Activated CD4-positive, alpha-beta memory T cell treated with anti-CD3 and anti-CD28 coated beads, Interleukin-2, amount 10 ng/mL, durations not matched to agents 7 days and 5 days (primary cell): ENCODE data around the gene PALMD. TPM values are rescaled to one million over a fixed set of nuclear protein-coding genes. Genes with fewer than 3 reads are reported as not detected.

Source experiments
- CTCF ChIA-PET: fragments of 350-600 bp; sonication (Branson Sonifier 250); formaldehyde crosslinking; loops from one replicate; lab custom pipeline; 2021; ENCODE audit warnings: antibody characterized with exemption, inconsistent platforms; lab: Charles Lee
- POLR2A ChIA-PET: fragments of 350-600 bp; sonication (Branson Sonifier 250); formaldehyde crosslinking; loops from one replicate; lab custom pipeline; 2021; ENCODE audit warnings: antibody characterized with exemption; lab: Charles Lee
- DNase-seq: peaks from one replicate; pipeline ENCODE4 v3.0.0-alpha.2; 2020
- H3K27ac Mint-ChIP-seq: one replicate; pipeline ENCODE4 v1.8.0; 2021; ENCODE audit warnings: mild to moderate bottlenecking, mixed read lengths
- H3K27me3 Mint-ChIP-seq: one replicate; pipeline ENCODE4 v1.8.0; 2021; ENCODE audit warnings: mixed read lengths
- H3K36me3 Mint-ChIP-seq: one replicate; pipeline ENCODE4 v1.8.0; 2021; ENCODE audit warnings: low read depth, mixed read lengths
- H3K4me1 Mint-ChIP-seq: one replicate; pipeline ENCODE4 v1.8.0; 2021; ENCODE audit warnings: mixed read lengths
- H3K4me3 Mint-ChIP-seq: one replicate; pipeline ENCODE4 v1.8.0; 2021; ENCODE audit warnings: mild to moderate bottlenecking, mixed read lengths
- H3K9me3 Mint-ChIP-seq: one replicate; pipeline ENCODE4 v1.8.0; 2021; ENCODE audit warnings: mixed read lengths
- total RNA-seq, 2 experiments: library from RNA; stranded (reverse); gene quantifications; one replicate each; pipeline ENCODE4 v1.2.3, GENCODE V29; 2021

The PALMD gene
- total RNA-seq, 2 experiments from 2014 or later: not detected

DNA sequence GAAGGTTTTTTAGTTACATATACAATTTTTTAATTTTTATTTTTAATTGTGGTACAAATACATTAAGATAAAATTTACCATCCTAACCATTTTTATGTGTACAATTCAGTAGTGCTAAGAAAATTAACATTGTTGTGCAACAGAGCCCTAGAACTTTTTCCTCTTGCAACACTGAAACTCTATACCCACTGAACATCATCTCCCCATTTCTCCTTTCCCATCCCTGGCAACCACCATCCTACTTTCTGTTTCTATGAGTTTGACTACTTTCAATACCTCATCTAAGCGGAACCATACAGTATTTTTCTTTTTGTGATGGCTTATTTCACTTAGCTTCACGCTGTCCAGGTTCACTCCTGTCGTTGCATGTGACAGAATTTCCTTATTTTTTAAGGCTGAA is 54.1 kb downstream of the PALMD start:
- Mint-ChIP-seq H3K4me1 (peaks cover 16% of the 10 kb centered on the region), H3K27me3 (peaks cover 47% of the 10 kb centered on the region), H3K27ac (no peak overlapping the region), H3K4me3 (no peak overlapping the region), H3K36me3 (peaks cover 4% of the 10 kb centered on the region), H3K9me3 (no peaks in the 10 kb centered on the region)
- CTCF ChIA-PET: no interaction called here
- POLR2A ChIA-PET: no interaction called here
- no peak for DNase-seq

DNA sequence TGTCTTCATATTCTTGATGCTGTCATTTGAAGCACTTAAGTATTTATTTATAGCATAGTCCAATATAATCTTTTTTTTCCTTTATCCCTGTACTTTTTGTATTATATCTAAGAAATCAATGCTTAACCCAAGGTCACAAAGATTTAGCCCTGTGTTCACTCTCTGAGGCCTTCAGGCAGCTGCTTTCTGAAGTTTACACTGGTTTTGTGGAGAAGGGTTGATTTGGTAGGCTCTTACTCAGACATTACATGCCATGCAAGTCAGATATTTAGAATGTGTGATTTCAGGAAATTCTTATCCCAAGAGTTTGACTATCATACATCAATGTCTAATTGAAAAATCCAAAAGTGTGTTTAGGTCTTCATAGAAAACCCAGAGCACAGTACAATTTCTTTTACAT is 56.3 kb downstream of the PALMD start:
- no peaks in the 10 kb centered on the region for H3K9me3 Mint-ChIP-seq
- ChIA-PET CTCF (no interaction called here), POLR2A (no interaction called here)

DNA sequence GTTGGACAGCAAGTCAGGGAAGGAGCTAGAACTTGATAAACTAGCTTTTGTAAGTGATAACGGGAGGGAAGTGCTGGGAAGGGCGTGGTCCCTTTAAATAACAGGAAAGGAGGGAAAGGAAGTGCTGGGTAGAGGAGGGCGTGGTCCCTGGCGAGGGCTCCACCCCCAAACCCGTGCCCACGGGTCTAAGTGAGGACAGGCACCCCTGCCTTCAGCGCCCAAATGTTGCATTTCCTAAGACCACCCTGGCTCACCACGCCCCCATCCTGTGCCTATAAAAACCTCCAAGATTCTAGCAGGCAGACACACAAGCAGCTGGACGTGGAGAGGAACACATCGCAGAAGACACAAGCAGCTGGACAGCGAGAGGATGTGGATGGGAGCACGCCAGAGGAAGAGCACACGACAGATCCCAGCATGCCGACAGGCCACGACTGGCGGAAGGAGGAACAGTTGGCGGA is 58.5 kb downstream of the PALMD start:
- no peak for DNase-seq
- H3K9me3 Mint-ChIP-seq: no peaks in the 10 kb centered on the region
- peaks cover 22% of the 10 kb centered on the region for H3K4me1 Mint-ChIP-seq
- H3K27ac Mint-ChIP-seq: peak overlapping the region; percentile 47
- peaks cover 4% of the 10 kb centered on the region for H3K36me3 Mint-ChIP-seq
- ChIA-PET POLR2A (no interaction called here), CTCF (interaction anchor here (1.1 to 3.6 kb wide), 5 partner anchors 13 to 911 kb away, joined by 3 to 18 read pairs (median 5); no protein-coding TSS in a partner anchor)
- peaks cover 19% of the 10 kb centered on the region for H3K27me3 Mint-ChIP-seq
- H3K4me3 Mint-ChIP-seq: peak overlapping the region; percentile 64

More for the DNA sequence above, 56.3 kb downstream of the PALMD start:
- Mint-ChIP-seq H3K4me3 (no peak overlapping the region), H3K27me3 (peaks cover 36% of the 10 kb centered on the region), H3K27ac (no peak overlapping the region), H3K36me3 (peaks cover 4% of the 10 kb centered on the region), H3K4me1 (peaks cover 22% of the 10 kb centered on the region)
- no peak for DNase-seq

DNA sequence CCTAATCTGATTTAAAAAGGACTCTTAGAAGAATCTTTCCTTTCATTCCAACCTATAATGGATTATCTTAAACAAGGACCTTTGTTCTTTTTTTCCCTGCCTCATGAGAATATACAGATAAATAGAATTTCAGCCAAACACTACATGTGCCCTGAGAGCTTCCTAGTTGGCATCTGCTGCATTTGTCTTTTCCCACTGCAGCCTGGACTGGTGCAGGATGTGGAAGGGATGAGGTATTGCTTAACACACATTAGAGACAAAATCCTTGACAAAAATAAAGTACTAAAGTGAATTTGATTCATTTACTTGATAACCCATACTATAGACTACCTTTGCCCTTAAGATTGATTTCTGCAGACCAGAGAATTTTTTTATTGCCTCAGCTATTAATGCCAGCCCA is 59.5 kb downstream of the PALMD start:
- CTCF ChIA-PET: interaction anchor here (0.7 to 3.6 kb wide), 7 partner anchors 14 to 1841 kb away, joined by 3 to 18 read pairs (median 3); no protein-coding TSS in a partner anchor
- H3K9me3 Mint-ChIP-seq: no peaks in the 10 kb centered on the region
- POLR2A ChIA-PET: no interaction called here
- DNase-seq: no peak
- no peak overlapping the region for H3K27ac Mint-ChIP-seq
- H3K4me1 Mint-ChIP-seq: peaks cover 22% of the 10 kb centered on the region
- peaks cover 4% of the 10 kb centered on the region for H3K36me3 Mint-ChIP-seq
- peaks cover 13% of the 10 kb centered on the region for H3K27me3 Mint-ChIP-seq
- no peak overlapping the region for H3K4me3 Mint-ChIP-seq

DNA sequence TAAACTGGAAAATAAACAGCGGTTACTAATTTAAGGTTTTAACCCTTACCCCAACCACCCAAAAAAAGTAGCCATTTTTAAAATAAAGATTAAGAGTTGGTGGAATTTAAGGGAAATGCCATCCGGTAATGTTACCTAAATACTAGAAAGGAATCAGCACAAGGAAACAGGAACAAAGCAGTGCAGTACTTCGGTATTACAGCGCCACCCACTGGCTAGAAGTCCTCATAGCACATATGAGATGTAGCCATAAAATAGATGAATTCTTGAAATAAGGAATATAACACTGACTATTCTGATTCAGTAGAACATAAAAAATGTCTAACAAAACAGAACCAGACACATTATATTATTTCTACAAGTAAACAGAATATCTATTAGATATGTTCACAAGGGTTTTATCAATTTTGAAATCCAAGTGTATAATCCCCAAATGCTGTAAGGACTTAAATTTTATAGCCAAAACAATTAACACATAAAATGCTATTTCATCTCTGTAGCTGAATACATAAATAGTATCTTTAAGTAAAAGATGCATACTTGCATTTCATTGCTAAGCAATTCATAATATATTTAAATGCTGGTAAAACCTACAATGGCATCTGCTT is 61.7 kb downstream of the PALMD start:
- H3K27ac Mint-ChIP-seq: no peak overlapping the region
- peak; percentile 71 for DNase-seq
- H3K27me3 Mint-ChIP-seq: no peaks in the 10 kb centered on the region
- ChIA-PET POLR2A (no interaction called here), CTCF (interaction anchor here (0.9 to 3.6 kb wide), 4 partner anchors 21 to 913 kb away, joined by 3 to 18 read pairs (median 4); no protein-coding TSS in a partner anchor)
- no peaks in the 10 kb centered on the region for H3K9me3 Mint-ChIP-seq
- H3K4me1 Mint-ChIP-seq: peaks cover 22% of the 10 kb centered on the region
- peaks cover 4% of the 10 kb centered on the region for H3K36me3 Mint-ChIP-seq
- no peak overlapping the region for H3K4me3 Mint-ChIP-seq

DNA sequence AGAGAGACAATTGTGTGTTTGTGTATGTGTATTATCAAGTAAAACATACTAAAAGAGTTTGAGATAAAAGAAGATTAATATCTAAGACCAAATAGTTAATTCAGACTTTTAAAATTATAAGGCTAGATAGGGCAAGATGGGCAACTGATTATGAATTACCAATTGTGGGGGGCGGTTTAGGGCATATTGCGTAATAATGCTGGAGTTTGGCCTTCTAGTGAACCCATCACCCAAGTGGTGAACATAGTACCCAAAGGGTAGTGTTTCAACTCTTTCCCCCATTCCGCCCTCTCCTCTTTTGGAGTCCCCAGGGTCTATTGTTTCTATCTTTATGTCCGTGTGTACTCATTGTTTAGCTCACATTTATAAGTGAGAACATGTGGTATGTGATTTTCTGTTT is 65.1 kb downstream of the PALMD start:
- no peak overlapping the region for H3K4me3 Mint-ChIP-seq
- no peaks in the 10 kb centered on the region for H3K9me3 Mint-ChIP-seq
- CTCF ChIA-PET: interaction anchor here (2.0 kb wide), 1 partner anchor 26 kb away, joined by 5 read pairs; no protein-coding TSS in a partner anchor

DNA sequence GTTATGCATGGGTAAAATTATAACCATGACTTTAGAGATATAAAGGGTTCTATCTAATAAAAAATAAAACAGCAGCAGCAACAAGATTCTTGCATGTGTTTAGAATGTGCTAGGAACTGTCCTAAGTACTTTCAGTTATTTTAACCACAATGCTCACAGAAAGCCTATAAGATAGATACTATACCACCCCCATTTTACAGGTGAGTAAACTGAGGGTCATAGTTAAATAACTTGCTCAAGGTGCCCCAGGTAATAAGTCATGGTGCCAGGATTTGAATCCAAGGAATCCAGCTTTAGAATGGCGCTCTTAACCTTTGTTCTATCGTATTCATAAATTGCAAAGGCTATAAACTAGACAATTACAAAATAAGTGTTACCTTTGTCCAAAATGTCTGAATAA is 67.1 kb downstream of the PALMD start:
- Mint-ChIP-seq H3K27me3 (no peaks in the 10 kb centered on the region), H3K4me1 (no peaks in the 10 kb centered on the region), H3K36me3 (no peaks in the 10 kb centered on the region), H3K4me3 (no peak overlapping the region), H3K9me3 (no peaks in the 10 kb centered on the region), H3K27ac (no peak overlapping the region)
- DNase-seq: no peak
- ChIA-PET CTCF (interaction anchor here (0.6 kb wide), 1 partner anchor 1803 kb away, joined by 6 read pairs; no protein-coding TSS in a partner anchor), POLR2A (no interaction called here)

More for the DNA sequence above, 65.1 kb downstream of the PALMD start:
- Mint-ChIP-seq H3K27me3 (no peaks in the 10 kb centered on the region), H3K36me3 (no peaks in the 10 kb centered on the region), H3K27ac (no peak overlapping the region), H3K4me1 (no peaks in the 10 kb centered on the region)
- no peak for DNase-seq
- POLR2A ChIA-PET: no interaction called here

DNA sequence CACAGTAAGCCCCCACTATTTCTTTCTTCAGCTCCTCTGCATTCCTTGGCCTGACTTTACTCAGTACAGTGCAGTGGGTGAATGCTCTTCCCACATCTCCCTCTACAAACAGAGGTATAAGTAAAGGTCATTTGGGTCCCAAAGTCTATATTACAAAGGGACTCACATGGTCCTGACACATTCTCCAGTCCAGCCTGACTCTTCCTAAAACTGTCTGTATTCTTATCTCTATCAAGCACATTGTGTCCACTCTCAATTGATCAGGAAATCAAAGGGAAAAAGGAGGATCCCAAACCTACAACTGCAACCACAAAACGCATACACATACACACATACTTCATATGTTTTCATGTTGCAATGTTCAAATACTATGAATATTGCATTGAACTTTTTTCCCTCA is 71.1 kb downstream of the PALMD start:
- ChIA-PET CTCF (no interaction called here), POLR2A (no interaction called here)
- no peaks in the 10 kb centered on the region for H3K9me3 Mint-ChIP-seq
- H3K27me3 Mint-ChIP-seq: no peaks in the 10 kb centered on the region
- H3K4me1 Mint-ChIP-seq: no peaks in the 10 kb centered on the region
- H3K36me3 Mint-ChIP-seq: no peaks in the 10 kb centered on the region
- no peak overlapping the region for H3K27ac Mint-ChIP-seq
- H3K4me3 Mint-ChIP-seq: no peak overlapping the region
- DNase-seq: no peak

DNA sequence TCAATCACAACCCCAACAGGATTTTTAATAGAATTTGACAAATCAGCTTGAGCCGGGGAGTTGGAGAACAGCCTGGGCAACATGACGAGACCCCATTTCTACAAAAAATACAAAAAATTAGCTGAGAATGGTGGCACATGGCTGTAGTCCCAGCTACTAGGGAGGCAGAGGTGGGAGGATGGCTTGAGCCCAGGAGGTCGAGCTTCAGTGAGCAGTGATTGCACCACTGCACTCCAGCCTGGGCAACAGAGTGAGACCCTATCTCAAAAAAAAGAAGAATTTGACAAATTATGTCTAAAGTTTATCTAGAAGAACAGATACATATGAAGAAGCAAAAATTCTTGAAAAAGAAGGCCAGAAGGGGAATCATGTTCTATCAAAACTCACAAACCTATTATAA is 77.3 kb downstream of the PALMD start:
- Mint-ChIP-seq H3K4me3 (no peak overlapping the region), H3K36me3 (no peaks in the 10 kb centered on the region), H3K27ac (no peak overlapping the region), H3K27me3 (no peaks in the 10 kb centered on the region), H3K4me1 (no peaks in the 10 kb centered on the region), H3K9me3 (no peaks in the 10 kb centered on the region)
- ChIA-PET POLR2A (no interaction called here), CTCF (no interaction called here)
- DNase-seq: no peak

DNA sequence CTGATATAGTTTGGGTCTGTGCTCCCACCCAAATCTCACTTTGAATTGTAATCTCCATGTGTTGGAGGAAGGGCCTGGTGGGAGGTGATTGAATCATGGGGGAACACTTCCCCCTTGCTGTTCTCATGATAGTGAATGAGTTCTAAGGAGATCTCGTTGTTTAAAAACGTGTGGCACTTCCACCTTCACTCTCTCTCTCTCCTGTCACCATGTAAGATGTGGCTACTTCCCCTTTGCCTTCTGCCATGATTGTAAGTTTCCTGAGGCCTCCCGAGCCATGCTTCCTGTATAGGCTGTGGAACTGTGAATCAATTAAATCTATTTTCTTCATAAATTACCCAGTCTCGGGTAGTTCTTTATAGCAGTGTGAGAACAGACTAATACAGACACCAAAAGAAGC is 80.1 kb downstream of the PALMD start:
- H3K4me1 Mint-ChIP-seq: no peaks in the 10 kb centered on the region
- H3K27ac Mint-ChIP-seq: no peak overlapping the region
- no peak overlapping the region for H3K4me3 Mint-ChIP-seq
- H3K27me3 Mint-ChIP-seq: no peaks in the 10 kb centered on the region
- DNase-seq: no peak
- ChIA-PET CTCF (no interaction called here), POLR2A (no interaction called here)
- no peaks in the 10 kb centered on the region for H3K9me3 Mint-ChIP-seq
- H3K36me3 Mint-ChIP-seq: no peaks in the 10 kb centered on the region

DNA sequence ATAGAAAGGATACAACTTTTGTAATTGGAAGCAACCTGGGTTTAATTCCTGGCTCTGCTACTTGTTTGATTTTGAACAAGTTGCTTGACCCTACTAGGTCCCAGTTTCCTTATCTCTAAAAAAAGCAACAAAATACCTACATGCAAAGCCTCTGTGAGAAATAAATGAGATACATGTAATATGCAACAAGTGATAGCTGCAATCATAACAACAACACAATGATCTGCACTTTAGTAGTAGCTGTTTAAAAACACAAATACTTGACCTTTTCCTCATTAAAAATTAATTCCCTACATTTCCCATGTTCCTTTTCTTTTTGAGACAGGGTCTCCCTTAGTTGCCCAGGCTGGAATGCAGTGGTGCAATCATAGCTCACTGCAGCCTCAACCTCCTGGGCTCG is 80.5 kb downstream of the PALMD start:
- no peak overlapping the region for H3K4me3 Mint-ChIP-seq
- H3K27me3 Mint-ChIP-seq: no peaks in the 10 kb centered on the region
- no peaks in the 10 kb centered on the region for H3K9me3 Mint-ChIP-seq
- DNase-seq: no peak
- no peaks in the 10 kb centered on the region for H3K36me3 Mint-ChIP-seq
- POLR2A ChIA-PET: no interaction called here
- H3K27ac Mint-ChIP-seq: no peak overlapping the region
- no peaks in the 10 kb centered on the region for H3K4me1 Mint-ChIP-seq
- CTCF ChIA-PET: no interaction called here

DNA sequence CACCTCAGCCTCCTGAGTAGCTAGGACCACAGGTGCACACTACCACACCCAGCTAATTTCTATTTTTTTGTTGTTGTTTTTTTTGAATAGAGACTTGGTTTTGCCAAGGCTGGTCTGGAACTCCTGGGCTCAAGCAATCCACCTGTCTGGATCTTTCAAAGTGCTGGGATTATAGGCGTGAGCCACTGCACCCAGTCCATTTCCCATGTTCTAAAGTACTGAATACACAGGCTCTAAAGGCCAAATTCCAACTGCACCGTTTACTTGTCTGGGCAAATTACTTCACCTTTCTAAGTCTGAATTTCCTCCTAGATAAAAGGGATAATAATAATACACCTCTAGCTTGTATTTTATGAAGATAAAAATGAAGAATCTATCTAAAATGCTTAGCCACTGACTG is 80.9 kb downstream of the PALMD start:
- H3K4me3 Mint-ChIP-seq: no peak overlapping the region
- ChIA-PET POLR2A (no interaction called here), CTCF (no interaction called here)
- no peaks in the 10 kb centered on the region for H3K36me3 Mint-ChIP-seq
- H3K27me3 Mint-ChIP-seq: no peaks in the 10 kb centered on the region
- DNase-seq: no peak
- no peak overlapping the region for H3K27ac Mint-ChIP-seq
- H3K9me3 Mint-ChIP-seq: no peaks in the 10 kb centered on the region
- H3K4me1 Mint-ChIP-seq: no peaks in the 10 kb centered on the region

DNA sequence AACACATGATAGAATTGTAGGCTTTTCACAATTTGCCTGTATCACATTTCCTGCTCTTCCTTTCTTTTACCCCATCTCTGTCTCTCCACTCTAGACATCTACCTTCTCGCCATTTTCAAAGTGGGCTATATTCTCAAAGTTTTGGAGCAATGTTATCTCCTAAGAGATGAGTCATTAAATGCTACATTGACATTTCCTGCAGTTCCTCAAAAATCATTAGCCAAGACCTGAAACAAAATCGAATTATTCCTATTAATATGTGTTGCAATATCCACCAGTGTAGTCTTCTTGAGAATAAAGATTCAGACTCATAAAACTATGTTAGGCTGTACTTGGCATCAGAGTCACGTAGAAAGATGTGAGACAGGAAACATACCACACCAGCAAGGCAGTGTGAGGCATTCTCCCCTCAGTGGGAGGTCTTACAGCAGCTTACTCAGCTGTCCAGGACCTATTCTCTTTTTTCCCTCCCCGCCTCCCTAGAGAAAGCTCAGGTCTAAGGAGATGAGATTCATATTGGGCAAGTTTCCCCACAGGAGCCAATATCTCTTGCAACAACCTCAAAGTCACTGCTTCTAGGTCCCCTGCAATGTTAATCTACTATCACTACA is 81.8 kb downstream of the PALMD start:
- no peaks in the 10 kb centered on the region for H3K27me3 Mint-ChIP-seq
- H3K36me3 Mint-ChIP-seq: no peaks in the 10 kb centered on the region
- no peak for DNase-seq
- CTCF ChIA-PET: interaction anchor here (1.2 kb wide), 1 partner anchor 42 kb away, joined by 6 read pairs; no protein-coding TSS in a partner anchor
- H3K9me3 Mint-ChIP-seq: no peaks in the 10 kb centered on the region
- no peaks in the 10 kb centered on the region for H3K4me1 Mint-ChIP-seq
- no peak overlapping the region for H3K27ac Mint-ChIP-seq
- POLR2A ChIA-PET: no interaction called here
- no peak overlapping the region for H3K4me3 Mint-ChIP-seq
